CD4-positive, alpha-beta T cell treated with Interleukin-12 subunit alpha and Interleukin-12 subunit beta, for 1 hour (primary cell): ENCODE measurements around the gene ANKMY1.

Source experiments
- DNase-seq: peaks from one replicate; pipeline ENCODE4 v3.0.0-alpha.2; 2020

The ANKMY1 gene

GRCh38 chr2:240468303-240469238 lies 89.2 kb downstream of the ANKMY1 start:
- no peak for DNase-seq

GRCh38 chr2:240467659-240468302 lies 90.0 kb downstream of the ANKMY1 start:
- no peak for DNase-seq

- no peak for DNase-seq
Observed at GRCh38 chr2:240467149-240467642, 90.6 kb downstream of the ANKMY1 start.

DNA sequence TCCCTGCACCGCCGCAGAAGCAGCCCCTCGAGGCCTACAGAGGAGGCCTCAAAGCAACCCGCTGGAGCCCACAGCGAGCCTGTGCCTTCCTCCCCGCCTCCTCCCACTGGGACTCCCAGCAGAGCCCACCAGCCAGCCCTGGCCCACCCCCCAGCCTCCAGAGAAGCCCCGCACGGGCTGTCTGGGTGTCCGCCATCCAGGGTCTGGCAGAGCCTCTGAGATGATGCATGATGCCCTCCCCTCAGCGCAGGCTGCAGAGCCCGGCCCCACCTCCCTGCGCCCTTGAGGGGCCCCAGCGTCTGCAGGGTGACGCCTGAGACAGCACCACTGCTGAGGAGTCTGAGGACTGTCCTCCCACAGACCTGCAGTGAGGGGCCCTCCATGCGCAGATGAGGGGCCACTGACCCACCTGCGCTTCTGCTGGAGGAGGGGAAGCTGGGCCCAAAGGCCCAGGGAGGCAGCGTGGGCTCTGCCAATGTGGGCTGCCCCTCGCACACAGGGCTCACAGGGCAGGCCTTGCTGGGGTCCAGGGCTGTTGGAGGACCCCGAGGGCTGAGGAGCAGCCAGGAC lies 91.1 kb downstream of the ANKMY1 start:
- DNase-seq, result no peak

- no peak for DNase-seq
Observed at GRCh38 chr2:240465765-240466578, 91.8 kb downstream of the ANKMY1 start.

DNA sequence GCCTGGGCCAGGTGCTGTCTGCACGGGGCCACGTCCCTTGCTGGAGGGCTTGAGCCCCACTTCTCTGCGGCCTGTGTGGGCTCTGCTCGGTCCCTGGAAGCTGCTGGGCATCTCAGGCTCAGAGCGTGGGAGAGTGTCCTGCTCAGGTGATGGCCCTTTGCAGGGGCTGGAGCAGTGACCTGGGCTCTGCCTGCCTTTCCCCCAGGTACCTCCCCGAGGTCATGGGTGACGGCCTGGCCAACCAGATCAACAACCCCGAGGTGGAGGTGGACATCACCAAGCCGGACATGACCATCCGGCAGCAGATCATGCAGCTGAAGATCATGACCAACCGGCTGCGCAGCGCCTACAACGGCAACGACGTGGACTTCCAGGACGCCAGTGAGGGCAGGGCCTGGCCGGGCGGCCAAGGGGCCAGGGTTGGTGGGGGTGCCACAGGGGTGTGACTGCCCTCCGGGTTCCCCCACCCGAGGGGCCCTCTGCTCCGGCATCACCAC lies 92.5 kb downstream of the ANKMY1 start:
- DNase-seq, result no peak

GRCh38 chr2:240464514-240465241 lies 93.1 kb downstream of the ANKMY1 start:
- DNase-seq, result no peak

DNA sequence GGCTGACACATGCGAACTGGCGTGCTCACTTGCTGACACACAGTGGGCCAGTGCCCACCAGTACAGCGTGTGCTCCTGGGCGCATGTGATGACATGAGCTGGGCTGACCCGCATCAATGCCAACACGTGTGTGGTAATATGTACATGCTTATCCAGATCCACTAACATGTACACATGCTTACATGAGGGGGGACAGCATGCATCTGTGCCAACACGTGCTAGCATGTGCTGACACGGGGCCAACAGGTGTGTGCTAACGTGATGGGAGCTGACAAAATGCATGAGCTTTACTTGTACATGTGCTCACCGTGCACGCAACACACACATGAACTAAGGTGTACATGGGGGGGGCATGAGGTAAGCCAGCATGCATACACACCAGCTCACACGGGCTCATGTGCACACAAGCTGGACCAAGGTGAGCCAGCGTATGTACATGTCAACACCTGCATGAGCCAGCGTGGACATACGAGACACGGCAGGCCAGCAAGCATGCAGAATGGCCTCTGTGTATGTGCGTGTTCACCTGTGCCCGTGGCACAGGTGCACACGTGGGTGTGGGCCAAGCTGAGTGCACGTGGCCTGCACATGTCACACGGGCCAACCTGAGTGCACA lies 93.8 kb downstream of the ANKMY1 start:
- no peak for DNase-seq

DNA sequence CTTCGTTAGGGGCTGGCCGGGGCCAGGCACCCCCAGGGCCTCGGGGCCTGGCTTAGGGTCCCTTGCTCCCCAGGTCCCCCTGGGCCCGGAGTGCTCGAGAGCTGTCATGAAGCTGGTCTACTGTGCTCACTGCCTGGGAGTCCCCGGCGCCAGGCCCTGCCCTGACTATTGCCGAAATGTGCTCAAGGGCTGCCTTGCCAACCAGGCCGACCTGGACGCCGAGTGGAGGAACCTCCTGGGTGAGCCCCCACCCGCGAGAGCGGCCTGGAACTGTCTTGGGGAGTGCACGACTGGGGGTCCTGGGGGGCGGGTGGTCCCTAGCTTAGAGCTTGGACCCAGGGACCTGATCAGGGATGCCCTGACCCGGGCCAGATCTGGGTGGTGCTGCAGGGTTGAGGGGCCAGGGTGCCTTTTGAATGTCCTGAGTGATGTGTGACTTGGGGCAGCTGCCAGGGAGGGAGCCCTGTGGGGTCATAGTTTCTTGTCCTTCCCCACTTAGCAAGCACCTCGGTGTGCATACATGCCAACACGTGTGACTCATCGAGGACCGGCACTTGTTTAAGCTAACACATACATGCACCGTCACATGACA lies 94.4 kb downstream of the ANKMY1 start:
- no peak for DNase-seq

- no peak for DNase-seq
Observed at GRCh38 chr2:240462707-240463273, 95.0 kb downstream of the ANKMY1 start.

GRCh38 chr2:240462073-240462706 lies 95.6 kb downstream of the ANKMY1 start:
- DNase-seq, result no peak

DNA sequence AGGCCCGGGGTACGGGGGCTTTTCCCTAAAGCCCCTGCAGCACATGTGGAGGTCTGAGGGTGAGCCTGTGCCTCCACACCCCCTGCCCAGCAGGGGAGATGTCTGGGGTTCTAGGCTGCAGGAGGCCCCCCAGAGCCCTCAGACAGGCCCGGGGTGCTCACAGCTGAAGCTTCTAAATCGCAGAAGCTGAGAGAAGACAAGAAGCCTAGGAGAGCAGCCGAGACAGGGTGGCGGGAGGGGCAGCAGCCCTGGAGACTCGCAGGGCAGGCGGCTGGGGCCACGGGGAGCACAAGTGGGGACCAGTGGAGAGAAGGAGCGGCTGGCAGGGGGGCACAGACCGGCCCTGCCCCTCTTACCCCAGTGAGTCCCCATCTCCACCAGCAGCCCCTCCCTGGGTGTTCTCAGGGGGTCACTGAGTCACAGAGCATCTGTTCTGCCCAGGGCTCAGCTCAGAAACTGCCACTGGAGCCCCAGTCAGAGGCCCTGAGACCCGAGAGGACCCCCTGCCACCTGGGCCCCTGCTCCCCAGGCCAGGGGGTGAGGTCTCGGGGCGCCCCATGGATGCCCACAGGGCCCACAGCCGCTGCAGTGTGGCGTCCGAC lies 96.2 kb downstream of the ANKMY1 start:
- no peak for DNase-seq

- no peak for DNase-seq
Observed at GRCh38 chr2:240460781-240461431, 96.9 kb downstream of the ANKMY1 start.

- DNase-seq, result no peak
Observed at GRCh38 chr2:240460253-240460711, 97.5 kb downstream of the ANKMY1 start.

DNA sequence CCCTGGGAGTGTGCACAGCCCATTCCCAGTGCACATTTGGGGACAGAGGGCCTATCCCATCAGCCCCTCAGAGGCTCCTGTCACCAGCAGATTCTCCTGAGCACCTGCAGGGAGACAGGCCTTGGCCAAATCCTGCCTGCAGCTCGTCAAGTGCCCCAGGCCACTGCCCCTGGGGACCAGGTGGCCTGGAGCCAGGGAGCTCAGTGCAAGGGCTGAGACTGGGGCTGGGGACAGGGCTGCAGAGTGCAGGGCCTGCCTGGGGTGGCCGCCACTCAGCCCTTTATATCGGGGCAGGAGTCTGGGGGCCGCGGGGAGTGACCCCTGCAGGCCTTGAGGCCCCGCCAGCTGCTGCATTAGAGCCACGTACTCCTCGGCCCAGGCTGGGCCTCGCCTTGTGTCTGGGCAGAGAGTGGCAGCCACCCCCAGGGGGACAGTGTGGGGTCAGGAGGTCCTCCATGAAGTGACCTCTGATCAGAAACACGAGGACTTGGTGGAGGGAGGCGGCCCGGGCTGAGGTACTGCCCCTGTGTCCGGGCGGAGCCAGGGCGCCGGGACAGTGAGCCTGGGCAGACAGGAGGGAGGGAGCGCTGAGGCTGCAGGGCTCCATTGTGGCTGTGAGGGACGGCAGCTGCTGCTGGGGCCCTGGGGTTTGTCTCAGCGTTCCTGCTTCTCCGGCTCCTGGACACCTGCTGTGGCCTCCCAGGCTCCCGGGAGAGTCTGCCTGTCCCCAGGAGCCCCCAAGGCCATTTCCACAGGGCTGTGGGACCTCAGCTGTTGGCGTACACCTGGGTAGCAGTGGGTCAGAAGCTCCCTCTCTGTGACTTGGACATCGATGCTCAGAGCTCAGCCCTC lies 98.2 kb downstream of the ANKMY1 start:
- no peak for DNase-seq

DNA sequence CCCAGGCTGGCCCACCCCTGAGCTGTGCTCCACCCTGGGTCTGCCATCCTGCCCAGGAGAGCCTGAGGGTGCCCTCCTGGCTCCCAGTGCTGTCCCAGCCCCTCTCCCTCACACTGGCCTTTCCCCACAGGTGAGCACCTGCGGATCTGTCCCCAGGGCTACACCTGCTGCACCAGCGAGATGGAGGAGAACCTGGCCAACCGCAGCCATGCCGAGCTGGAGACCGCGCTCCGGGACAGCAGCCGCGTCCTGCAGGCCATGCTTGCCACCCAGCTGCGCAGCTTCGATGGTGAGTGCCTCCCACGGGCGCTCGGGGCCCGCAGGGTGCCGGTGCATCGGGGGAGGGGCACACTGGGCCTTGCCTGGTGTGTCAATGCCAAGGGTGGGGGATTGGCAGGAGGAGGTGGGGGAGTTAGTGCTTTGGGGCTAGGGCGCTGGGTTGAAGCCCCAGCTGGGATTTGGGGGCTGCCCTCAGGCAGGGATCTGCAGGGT lies 98.8 kb downstream of the ANKMY1 start:
- DNase-seq, result no peak

GRCh38 chr2:240458044-240458899 lies 99.5 kb downstream of the ANKMY1 start:
- DNase-seq, result no peak
